ENCODE results near the gene FNDC10. TPM values are rescaled to one million over a fixed set of nuclear protein-coding genes. Genes with fewer than 3 reads are reported as not detected.

The FNDC10 gene
- total RNA-seq, 1 experiment from 2014 or later = 15.2 TPM

DNA sequence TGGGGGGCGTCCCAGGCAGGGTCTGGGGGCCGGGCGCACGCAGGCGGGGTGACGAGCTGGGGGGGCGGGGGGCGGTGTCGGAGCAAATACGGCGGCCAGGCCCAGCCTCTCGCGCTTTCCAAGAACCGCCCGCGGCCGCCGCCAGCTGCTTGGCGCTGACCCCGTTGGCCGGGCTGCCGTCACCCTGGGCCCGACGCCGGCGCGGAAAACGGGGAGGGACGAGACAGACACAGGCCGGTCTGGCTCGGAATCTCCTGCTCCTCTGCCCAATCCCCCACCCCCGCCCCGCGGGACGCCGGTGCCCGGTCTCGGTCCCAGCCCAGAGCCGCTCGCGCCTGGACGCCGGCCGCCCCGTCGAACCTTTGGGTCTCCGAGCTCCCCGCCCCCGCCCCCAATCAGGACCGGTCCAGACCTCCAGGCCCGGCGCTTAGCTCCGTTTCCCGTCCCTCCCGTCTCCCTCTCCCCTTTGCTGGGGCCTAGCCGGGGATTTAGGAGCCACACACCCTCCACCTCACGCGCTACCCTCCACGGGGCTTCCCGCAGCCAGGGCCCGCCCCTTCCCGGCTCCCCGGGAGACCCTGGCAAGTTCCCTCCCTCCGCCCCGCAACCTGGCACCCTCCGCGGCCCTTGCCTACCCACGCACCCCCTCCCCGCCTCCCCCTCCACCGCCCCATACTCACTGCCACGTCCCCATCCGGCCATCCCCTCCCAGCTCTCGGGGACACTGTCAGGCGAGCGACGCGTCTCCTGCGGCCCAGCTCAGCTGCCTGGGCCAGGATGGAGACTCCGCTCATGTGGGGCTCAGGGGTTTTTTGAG lies 31.2 kb upstream of the FNDC10 start:
- no peak overlapping the region for H3K56ac ChIP-seq (ENCODE audit: insufficient read length, low read depth, low read length)
- H2AK5ac ChIP-seq (ENCODE audit: insufficient read length, low read length) = no peak overlapping the region
- H2BK15ac ChIP-seq (ENCODE audit: low read depth, low read length) = no peak overlapping the region
- H3K4me1 ChIP-seq (ENCODE audit: insufficient read depth, low read length) = no peaks in the 10 kb centered on the region
- no CpG with 5 or more reads among the region's 79 CpGs for WGBS (ENCODE audit: extremely low coverage, insufficient read length, low lambda C conversion rate)
- H3K4me3 Mint-ChIP-seq = peak overlapping the region; percentile 36 to 73; a peak in 4 of 5 replicates
- peak overlapping the region; percentile 57 for H2BK120ac ChIP-seq (ENCODE audit: low read depth, low read length, poor library complexity, severe bottlenecking)
- H3K4ac ChIP-seq (ENCODE audit: low read depth, low read length) = no peak overlapping the region
- H3K27ac ChIP-seq (ENCODE audit: insufficient read length, low read depth, low read length) = no peak overlapping the region
- peak; percentile 52 for DNase-seq
- no peak overlapping the region for H2BK20ac ChIP-seq (ENCODE audit: low read depth, low read length, poor library complexity, severe bottlenecking)
- H3K18ac ChIP-seq (ENCODE audit: insufficient read length, low read depth, low read length) = peak overlapping the region; percentile 64
- TF ChIP-seq, protein P1, sequence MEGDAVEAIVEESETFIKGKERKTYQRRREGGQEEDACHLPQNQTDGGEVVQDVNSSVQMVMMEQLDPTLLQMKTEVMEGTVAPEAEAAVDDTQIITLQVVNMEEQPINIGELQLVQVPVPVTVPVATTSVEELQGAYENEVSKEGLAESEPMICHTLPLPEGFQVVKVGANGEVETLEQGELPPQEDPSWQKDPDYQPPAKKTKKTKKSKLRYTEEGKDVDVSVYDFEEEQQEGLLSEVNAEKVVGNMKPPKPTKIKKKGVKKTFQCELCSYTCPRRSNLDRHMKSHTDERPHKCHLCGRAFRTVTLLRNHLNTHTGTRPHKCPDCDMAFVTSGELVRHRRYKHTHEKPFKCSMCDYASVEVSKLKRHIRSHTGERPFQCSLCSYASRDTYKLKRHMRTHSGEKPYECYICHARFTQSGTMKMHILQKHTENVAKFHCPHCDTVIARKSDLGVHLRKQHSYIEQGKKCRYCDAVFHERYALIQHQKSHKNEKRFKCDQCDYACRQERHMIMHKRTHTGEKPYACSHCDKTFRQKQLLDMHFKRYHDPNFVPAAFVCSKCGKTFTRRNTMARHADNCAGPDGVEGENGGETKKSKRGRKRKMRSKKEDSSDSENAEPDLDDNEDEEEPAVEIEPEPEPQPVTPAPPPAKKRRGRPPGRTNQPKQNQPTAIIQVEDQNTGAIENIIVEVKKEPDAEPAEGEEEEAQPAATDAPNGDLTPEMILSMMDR (conservative IDR thresholded peaks at IDR 0.05) = no peak
- H4K8ac ChIP-seq (replicated peaks; ENCODE audit: insufficient read length, low read depth, low read length) = no peak overlapping the region
- H3K9me3 Mint-ChIP-seq = no peaks in the 10 kb centered on the region
- no peak overlapping the region for H3T11ph ChIP-seq (ENCODE audit: low read length)
- no peaks in the 10 kb centered on the region for H3K79me1 ChIP-seq (ENCODE audit: insufficient read depth, low read depth, low read length, poor library complexity, severe bottlenecking)
- H4K91ac ChIP-seq (ENCODE audit: insufficient read length, low read depth, low read length) = no peak overlapping the region
- H3K9ac ChIP-seq (ENCODE audit: extremely low read depth, insufficient read length, low read length) = no peak overlapping the region
- H3K27ac Mint-ChIP-seq = no peak overlapping the region
- peaks cover 0 to under 1% (median 0%) of the 10 kb centered on the region in 3 experiments; a peak in 2 of 7 replicates for H3K36me3 Mint-ChIP-seq (ENCODE audit: insufficient read depth in 1 of 3, low read depth in 3 of 3)
- no peak overlapping the region for H3K23ac ChIP-seq (ENCODE audit: insufficient read length, low read depth, low read length)
- peak overlapping the region; percentile 40 for H3K4me2 ChIP-seq (ENCODE audit: insufficient read depth, insufficient read length, low read length)
- no peaks in the 10 kb centered on the region; the same call in 1 of the 2 replicates for H3K27me3 ChIP-seq (ENCODE audit: insufficient read depth, low read length)
- no peak overlapping the region for H2AFZ ChIP-seq (ENCODE audit: low read length)
- H3K14ac ChIP-seq (ENCODE audit: insufficient read depth, low read length) = no peak overlapping the region; the same call in 1 of the 2 replicates
- H4K5ac ChIP-seq (ENCODE audit: insufficient read length, low read depth, low read length) = no peak overlapping the region
- no peak overlapping the region for H2BK12ac ChIP-seq (ENCODE audit: insufficient read length, low read depth, low read length)
- H3K79me2 ChIP-seq (ENCODE audit: insufficient read depth, low read length) = no peaks in the 10 kb centered on the region
- no peak overlapping the region for H2BK5ac ChIP-seq (ENCODE audit: insufficient read length, low read length)
- no peaks in the 10 kb centered on the region for H4K20me1 ChIP-seq (ENCODE audit: control insufficient read depth, insufficient read depth, insufficient read length)
- peaks cover 2% of the 10 kb centered on the region in 2 experiments; a peak in 2 of 4 replicates for H3K4me1 Mint-ChIP-seq
- no peaks in the 10 kb centered on the region for H3K9me3 ChIP-seq (ENCODE audit: control insufficient read depth, low read depth, low read length)
- H3K23me2 ChIP-seq (ENCODE audit: insufficient read length, low read depth, low read length, poor library complexity, severe bottlenecking) = peaks cover 7% of the 10 kb centered on the region
- H3K27me3 Mint-ChIP-seq (ENCODE audit: low read depth) = peaks cover 12% of the 10 kb centered on the region
